NCI-H1105 treated with DMSO at 0.1 percent for 48 hours (cell line): Measurements from ENCODE around the gene C3orf20.

Experiments
- DNase-seq: peaks from one replicate; lab custom pipeline; 2025; lab: John Stamatoyannopoulos, UW

C3orf20 gene

DNA sequence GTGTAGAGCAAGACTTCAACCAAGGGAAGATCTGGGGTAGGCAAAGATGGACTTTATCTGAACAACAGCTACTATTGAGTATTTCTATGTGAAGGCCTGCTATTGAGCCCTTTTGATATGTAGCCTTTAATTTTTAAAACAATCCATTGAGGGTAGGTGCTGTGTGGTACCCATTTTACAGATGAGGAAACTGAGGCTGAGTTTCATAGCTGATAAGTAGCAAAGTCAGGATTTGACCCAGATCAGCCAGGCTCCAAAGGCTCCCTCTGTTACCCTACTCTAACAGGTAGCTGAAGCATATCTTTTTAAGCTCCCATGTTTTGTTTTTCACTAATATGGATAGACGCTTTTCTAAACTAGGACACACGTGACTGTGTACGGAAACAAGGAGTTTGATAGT is 141.4 kb downstream of the C3orf20 start:
- DNase-seq, result no peak

DNA sequence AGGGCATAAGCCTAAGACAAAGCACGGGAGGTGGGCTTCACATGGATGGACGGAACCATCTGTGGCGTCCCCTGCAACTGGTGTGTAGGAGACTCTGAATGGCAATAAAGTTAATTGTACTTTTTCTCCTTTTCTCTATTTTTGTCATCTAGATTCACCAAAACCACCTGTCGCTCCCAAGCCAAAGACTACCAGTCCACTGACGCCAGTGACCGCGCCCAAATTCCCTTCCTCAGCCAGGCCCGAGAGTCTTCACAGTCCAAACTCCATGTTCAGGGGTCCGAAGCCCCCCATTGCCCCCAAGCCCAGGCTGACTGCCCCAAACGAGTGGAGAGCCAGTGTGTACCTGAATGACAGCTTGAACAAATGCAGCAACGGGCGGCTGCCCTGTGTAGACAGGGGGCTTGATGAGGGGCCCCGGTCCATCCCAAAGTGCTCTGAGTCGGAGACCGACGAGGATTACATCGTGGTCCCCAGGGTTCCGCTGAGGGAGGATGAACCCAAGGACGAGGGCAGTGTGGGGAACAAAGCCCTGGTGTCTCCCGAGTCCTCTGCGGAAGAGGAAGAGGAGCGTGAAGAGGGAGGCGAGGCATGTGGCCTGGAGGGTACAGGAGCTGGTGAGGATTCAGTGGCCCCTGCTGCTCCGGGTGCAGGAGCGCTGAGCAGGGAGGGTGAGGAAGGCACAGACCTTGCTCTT is 144.0 kb downstream of the C3orf20 start, which contains the start of gene FGD5:
Gene FGD5 (plus strand): TSS at position 159 of the 697 bp plus-strand sequence. CDS start 110 bp downstream, at position 269.
- DNase-seq, result no peak

DNA sequence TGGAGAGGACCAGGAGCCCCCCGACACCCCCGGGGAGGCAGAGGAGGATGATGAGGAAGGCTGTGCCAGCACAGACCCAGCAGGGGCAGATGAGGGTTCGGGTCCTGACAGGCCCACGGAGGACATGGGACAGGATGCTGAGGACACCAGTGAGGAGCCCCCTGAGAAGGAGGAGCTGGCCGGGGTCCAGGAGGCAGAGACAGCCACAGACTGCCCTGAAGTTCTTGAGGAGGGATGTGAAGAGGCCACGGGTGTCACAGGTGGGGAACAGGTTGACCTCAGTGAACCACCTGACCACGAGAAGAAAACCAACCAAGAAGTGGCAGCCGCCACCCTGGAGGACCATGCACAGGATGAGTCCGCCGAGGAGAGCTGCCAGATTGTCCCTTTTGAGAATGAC is 144.7 kb downstream of the C3orf20 start:
- DNase-seq, result no peak

DNA sequence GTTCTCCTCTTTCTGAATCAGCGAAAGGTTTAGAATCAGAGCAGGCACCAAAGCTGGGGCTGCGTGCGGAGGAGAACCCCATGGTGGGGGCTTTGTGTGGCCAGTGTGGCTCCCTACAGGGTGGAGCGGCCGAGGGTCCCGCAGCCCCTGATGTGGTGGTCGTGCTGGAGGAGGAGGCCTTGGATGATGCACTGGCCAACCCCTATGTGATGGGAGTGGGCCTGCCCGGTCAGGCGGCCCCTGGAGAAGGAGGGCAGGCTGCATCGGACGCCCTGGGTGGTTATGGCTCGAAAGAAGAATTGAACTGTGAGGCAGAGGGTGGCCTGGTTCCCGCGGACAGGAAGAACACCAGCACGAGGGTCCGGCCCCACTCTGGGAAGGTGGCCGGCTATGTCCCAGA is 145.2 kb downstream of the C3orf20 start:
- DNase-seq, result no peak

DNA sequence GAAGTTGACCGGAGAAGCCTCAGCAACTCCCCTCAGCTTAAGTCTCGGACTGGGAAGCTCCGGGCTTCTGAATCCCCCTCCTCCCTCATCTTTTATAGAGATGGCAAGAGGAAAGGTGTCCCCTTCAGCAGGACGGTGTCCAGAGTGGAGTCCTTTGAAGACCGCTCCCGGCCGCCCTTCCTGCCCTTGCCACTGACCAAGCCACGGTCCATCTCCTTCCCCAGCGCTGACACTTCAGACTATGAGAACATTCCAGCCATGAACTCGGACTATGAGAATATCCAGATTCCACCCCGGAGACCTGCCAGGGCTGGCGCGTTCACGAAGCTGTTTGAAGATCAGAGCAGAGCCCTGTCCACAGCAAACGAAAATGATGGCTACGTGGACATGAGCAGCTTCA is 146.2 kb downstream of the C3orf20 start:
- DNase-seq, result no peak

DNA sequence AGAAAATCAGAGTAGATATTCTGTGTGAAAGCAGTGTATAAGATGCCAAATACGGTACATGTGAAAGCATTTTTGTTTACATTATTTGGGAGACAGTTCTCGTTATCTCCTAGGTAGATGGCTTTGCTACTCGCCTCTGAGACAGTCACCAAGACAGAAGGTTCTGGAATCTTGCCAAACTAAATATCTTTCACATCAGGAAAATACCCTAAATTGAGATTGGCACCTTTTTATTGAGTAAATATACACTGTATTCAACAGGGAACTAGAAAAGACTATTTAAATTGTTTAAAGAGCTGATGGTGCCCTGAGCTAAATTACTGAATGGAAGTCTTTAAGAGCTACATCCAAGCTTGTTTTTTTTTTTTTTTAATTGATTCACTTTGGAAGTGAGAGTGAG is 147.2 kb downstream of the C3orf20 start:
- DNase-seq, result no peak
